Large intestine (tissue), 3 donors: Measurements from ENCODE around the gene SWT1. TPM values are rescaled to one million over a fixed set of nuclear protein-coding genes. Genes with fewer than 3 reads are reported as not detected.

ENCODE experiments used
- DNase-seq, 2 donors: peaks; one replicate each; pipeline versions ENCODE4 v3.0.0 to v3.0.0-alpha.2; 2013
- H3K27ac ChIP-seq: one replicate; pipeline ENCODE4 v1.5.1; 2013; ENCODE audit warnings: low read length
- H3K27me3 ChIP-seq: 2 replicates; pipeline ENCODE4 v1.6.1; 2013; ENCODE audit warnings: low read length; ENCODE audit not compliant: control insufficient read depth, insufficient read depth
- H3K36me3 ChIP-seq: 2 replicates; pipeline ENCODE4 v1.6.1; 2013; ENCODE audit warnings: low read length; ENCODE audit not compliant: control insufficient read depth, insufficient read depth
- H3K4me1 ChIP-seq: one replicate; pipeline ENCODE4 v1.6.1; 2013; ENCODE audit warnings: low read length; ENCODE audit not compliant: control insufficient read depth, insufficient read depth
- H3K4me3 ChIP-seq: one replicate; pipeline ENCODE4 v1.5.1; 2013; ENCODE audit warnings: low read length
- H3K9me3 ChIP-seq: one replicate; pipeline ENCODE4 v1.6.1; 2013; ENCODE audit warnings: mild to moderate bottlenecking, low read depth, low read length, moderate library complexity; ENCODE audit not compliant: control insufficient read depth
- WGBS: methylation state at CpG from one replicate; pipeline ENCODE4 v1.1.5; 2013; ENCODE audit warnings: low lambda C conversion rate; ENCODE audit not compliant: insufficient coverage; 5-methylcytosine and 5-hydroxymethylcytosine counted together
- polyA plus RNA-seq: library from polyadenylated mRNA; unstranded; fragments of 120-200 nt; gene quantifications from one replicate; pipeline ENCODE4 v1.2.1, GENCODE V29; 2013

Gene SWT1
- polyA plus RNA-seq, 1 donor, result 5.3 TPM

DNA sequence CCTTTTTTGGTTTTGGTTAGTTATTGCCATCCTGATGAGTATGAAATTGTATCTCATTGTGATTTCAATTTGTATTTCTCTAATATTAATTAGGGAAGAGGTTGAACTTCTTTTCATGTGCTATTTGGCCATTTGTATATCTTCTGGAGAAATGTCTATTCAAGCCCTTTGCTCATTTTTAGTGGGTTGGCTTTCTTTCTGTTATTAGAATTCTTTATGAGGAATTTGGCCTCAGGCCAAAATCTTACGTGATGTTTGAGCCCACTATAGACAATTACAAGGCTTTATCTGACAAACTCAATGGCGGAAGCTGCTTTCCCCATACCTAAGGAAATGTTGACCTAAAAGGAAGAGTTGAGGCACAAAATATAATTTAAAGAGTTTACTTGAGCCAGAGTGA, 127.1 kb downstream of the SWT1 start:
- Histone ChIP-seq H3K4me3 (no peak overlapping the region), H3K4me1 (no peaks in the 10 kb centered on the region), H3K9me3 (no peaks in the 10 kb centered on the region), H3K36me3 (no peaks in the 10 kb centered on the region), H3K27me3 (no peaks in the 10 kb centered on the region), H3K27ac (no peak overlapping the region)
- no peak for DNase-seq
- WGBS, result no CpG with 5 or more reads among the region's 2 CpGs

DNA sequence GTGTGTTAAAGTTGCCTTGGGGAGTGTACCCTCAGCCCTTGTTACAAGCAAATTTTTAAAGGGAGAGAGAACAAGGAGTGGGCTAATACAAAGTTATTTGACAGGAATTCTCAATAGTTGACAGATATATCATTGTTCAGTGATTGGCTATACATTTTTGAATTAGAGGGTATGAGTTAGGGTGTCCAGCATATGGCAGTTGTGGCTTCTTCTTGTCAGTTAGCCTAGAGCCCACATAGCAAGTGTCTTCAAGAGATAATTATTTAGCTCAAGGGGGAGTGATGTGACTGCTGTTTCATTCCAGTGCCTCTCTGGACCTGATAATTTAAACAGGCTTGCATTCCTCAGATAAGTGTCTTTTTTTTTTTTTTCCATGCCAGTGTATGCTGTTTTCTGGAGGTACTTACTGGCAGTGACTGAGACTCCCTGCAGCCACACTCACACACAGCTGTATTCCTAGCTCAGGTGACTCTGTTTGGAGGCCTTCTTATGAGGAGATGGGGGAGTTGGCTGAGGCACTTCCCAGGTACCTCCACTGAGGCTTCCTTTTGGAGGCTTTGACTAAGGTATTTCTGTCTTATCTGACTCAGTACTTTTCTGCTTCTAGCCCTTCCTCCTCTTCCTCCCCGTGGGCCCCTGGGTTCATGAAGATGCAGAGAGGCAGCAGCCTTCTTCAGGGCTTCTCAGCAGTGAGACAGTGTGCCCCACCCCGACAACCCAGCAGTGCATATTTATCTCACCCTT, 127.7 kb downstream of the SWT1 start:
- Histone ChIP-seq H3K27ac (no peak overlapping the region), H3K9me3 (no peaks in the 10 kb centered on the region), H3K36me3 (no peaks in the 10 kb centered on the region), H3K4me1 (no peaks in the 10 kb centered on the region), H3K27me3 (no peaks in the 10 kb centered on the region), H3K4me3 (no peak overlapping the region)
- no peak for DNase-seq
- WGBS, result no CpG with 5 or more reads among the region's 2 CpGs

DNA sequence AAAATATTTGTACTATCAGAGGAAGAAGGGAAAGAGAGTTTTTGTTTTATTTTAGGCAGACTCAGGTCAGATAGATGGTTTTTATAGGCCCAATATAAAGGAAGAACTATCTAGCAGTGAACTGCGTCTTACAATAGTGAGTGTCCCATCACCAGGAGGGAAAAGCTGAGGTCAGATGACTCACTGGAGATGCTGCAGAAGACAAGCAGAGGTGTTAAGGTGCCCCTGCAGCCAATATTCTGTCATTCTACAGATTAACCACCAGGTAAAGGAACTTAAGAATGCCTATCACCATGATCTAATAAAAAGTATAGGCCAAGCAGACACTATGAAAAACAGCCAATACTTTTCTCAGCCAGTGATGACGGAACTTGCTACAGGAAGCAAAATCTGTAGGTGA, 130.5 kb downstream of the SWT1 start:
- Histone ChIP-seq H3K4me1 (peaks cover 2% of the 10 kb centered on the region), H3K27ac (no peak overlapping the region), H3K36me3 (no peaks in the 10 kb centered on the region), H3K27me3 (no peaks in the 10 kb centered on the region), H3K9me3 (no peaks in the 10 kb centered on the region), H3K4me3 (no peak overlapping the region)
- no peak for DNase-seq
- no CpG with 5 or more reads among the region's 2 CpGs for WGBS

DNA sequence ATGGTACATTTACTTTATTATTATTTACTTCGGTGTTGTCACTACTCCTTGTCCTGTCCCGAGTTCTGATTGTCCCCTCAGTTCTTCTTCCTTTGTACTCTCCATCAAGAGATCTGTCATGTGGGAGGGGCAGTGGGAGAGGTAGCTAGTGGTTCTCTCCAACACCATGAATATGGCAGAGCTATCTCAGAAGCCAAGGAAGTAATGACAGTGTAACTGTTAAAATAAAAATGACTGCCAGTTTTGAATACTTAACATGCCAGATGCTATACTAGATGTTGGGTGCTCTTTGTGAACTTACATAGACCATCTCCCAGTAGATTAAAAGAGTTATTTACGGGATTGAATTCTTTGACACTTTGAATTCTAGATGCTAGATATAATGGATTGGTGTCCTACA, 131.5 kb downstream of the SWT1 start:
- Histone ChIP-seq H3K4me1 (peaks cover 6% of the 10 kb centered on the region), H3K27me3 (no peaks in the 10 kb centered on the region), H3K27ac (no peak overlapping the region), H3K9me3 (no peaks in the 10 kb centered on the region), H3K4me3 (no peak overlapping the region), H3K36me3 (peaks cover 4% of the 10 kb centered on the region)
- WGBS, result no CpG with 5 or more reads among the region's 3 CpGs
- no peak for DNase-seq

DNA sequence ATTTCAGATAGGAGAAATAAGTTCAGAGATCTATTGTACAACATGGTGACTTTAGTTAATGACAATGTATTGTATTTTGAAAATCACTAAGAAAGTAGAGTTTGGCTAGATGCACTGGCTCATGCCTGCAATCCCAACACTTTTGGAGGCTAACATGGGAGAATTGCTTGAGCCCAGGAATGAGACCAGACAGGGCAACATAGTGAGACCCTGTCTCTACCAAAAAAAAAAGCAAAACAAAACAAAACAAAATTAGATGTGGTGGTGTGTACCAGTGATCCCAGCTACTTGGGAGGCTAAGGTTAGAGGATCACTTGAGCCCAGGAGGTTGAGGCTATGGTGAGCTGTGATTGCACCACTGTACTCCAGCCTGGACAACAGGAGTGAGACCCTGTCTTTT, 132.9 kb downstream of the SWT1 start:
- DNase-seq, result no peak
- Histone ChIP-seq H3K27ac (no peak overlapping the region), H3K4me3 (no peak overlapping the region), H3K27me3 (no peaks in the 10 kb centered on the region), H3K9me3 (no peaks in the 10 kb centered on the region), H3K4me1 (peaks cover 6% of the 10 kb centered on the region), H3K36me3 (peaks cover 12% of the 10 kb centered on the region)

DNA sequence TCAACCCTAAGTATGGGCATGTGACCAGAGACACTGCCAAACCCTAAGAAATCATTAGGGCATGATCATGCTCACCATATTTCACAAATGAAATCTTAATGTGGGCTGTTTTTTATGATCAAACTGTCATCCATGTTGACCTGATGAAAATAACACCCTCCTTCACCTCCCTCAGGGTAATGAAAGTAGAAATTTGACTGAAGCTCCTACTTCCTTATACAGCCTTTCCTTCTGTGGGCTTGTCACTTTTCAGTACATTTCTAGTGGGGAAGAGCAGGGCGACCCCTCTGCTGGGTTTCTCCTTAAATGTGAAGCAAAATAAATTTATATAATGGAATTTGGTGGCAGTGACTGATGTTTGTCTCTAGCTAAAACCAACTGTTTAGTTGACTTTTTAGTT, 134.2 kb downstream of the SWT1 start:
- peaks cover 17% of the 10 kb centered on the region for H3K36me3 ChIP-seq
- DNase-seq, result no peak
- H3K27ac ChIP-seq, result no peak overlapping the region
- no peak overlapping the region for H3K4me3 ChIP-seq
- WGBS, result no CpG with 5 or more reads among the region's 1 CpG
- no peaks in the 10 kb centered on the region for H3K27me3 ChIP-seq
- H3K4me1 ChIP-seq, result peaks cover 6% of the 10 kb centered on the region
- H3K9me3 ChIP-seq, result no peaks in the 10 kb centered on the region

DNA sequence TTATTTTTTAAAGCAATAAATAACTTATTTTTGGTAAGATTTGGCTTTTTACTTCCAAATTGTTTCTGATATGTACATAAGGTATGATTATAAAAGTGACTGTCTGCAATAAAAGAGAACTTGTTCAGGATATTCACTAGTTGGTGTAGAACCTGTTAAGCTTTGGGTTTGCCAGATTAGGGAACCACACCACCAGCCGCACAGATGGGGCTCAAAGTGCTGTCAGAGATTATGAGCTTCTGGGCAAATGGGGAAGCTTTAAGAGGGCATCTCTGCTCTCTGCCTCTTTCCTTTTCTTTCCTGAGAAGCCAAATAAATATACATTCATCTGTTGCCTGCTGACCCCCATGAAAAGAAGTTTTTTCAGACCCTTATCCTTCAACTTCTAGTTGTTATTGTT, 134.7 kb downstream of the SWT1 start:
- Histone ChIP-seq H3K27ac (no peak overlapping the region), H3K4me3 (no peak overlapping the region), H3K9me3 (no peaks in the 10 kb centered on the region), H3K36me3 (peaks cover 21% of the 10 kb centered on the region), H3K27me3 (no peaks in the 10 kb centered on the region), H3K4me1 (peaks cover 6% of the 10 kb centered on the region)
- no peak for DNase-seq
- no CpG with 5 or more reads among the region's 1 CpG for WGBS

DNA sequence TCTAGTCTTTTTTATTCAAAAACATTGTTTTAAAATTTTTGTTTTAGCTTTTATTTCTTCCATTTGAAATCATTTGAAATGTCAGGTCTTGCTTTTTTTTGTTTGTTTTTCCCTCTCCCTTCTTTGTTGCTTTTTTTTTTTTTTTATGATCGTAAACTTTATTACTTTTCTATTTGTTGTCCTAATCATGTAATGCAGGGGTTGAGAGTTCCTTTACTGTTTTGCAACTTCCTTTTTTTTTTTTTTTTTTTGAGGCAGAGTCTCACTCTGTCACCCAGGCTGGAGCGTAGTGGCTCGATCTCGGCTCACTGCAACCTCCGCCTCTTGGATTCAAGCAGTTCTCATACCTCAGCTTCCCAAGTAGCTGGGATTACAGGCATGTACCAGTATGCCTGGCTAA, 135.3 kb downstream of the SWT1 start:
- WGBS, result no CpG with 5 or more reads among the region's 5 CpGs

DNA sequence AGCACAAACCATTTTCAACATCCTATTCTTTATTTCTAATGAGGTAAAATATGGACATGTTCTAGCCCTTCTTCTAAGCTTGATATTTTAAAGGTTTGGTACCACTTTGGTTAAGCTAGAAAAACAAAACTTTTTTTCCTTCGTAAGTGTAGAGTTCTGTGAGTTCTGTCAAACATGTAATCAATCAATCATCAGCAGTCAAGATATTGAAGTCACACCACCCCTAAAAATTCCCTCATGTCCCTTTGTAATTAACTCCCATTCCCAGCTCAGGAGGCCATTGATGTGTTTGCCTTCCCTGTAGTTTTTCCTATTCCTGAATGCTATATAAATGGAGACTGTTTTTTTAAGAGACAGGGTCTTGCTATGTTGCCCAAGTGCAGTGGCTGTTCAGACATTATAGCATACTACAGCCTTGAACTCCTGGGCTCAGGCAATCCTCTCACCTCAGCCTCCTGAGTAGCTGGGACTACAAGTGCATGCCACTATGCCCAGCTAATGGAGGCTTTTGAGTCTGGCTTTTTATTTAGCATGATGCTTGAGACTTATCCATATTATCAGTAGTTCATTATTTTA, 137.1 kb downstream of the SWT1 start:
- Histone ChIP-seq H3K4me3 (no peak overlapping the region), H3K4me1 (peaks cover 6% of the 10 kb centered on the region), H3K36me3 (peaks cover 43% of the 10 kb centered on the region), H3K9me3 (no peaks in the 10 kb centered on the region), H3K27ac (no peak overlapping the region), H3K27me3 (no peaks in the 10 kb centered on the region)
- 100% methylated on average over 1 of the region's 1 CpG for WGBS
- no peak for DNase-seq

More for the DNA sequence above, 135.3 kb downstream of the SWT1 start:
- H3K4me3 ChIP-seq, result no peak overlapping the region
- no peak for DNase-seq
- H3K4me1 ChIP-seq, result peaks cover 6% of the 10 kb centered on the region
- no peaks in the 10 kb centered on the region for H3K27me3 ChIP-seq
- H3K27ac ChIP-seq, result peak overlapping the region; percentile 11
- peaks cover 25% of the 10 kb centered on the region for H3K36me3 ChIP-seq
- H3K9me3 ChIP-seq, result no peaks in the 10 kb centered on the region

DNA sequence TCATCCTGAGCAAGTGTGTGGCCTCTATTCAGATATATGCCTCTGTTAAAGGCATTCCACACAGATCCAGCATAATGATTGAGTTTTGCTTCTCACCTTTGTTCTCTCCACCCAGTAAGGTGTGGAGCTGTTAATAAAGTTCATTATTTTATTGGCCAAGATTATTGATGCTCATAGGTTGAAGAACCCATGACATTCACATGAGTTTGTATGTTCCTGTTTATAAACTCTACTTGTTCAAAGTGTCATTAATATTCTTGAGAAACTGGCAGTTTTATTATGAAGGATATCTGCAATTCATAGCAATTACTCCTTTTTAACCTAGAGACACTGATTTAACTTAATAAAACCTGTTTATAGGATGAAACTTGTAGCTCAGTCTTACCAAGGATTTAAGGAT, 138.1 kb downstream of the SWT1 start:
- Histone ChIP-seq H3K27ac (peak overlapping the region; percentile 37), H3K36me3 (peaks cover 53% of the 10 kb centered on the region), H3K4me1 (peaks cover 6% of the 10 kb centered on the region), H3K4me3 (no peak overlapping the region), H3K9me3 (no peaks in the 10 kb centered on the region), H3K27me3 (no peaks in the 10 kb centered on the region)
- DNase-seq, result peak in 1 of 2 donors; percentile 70

DNA sequence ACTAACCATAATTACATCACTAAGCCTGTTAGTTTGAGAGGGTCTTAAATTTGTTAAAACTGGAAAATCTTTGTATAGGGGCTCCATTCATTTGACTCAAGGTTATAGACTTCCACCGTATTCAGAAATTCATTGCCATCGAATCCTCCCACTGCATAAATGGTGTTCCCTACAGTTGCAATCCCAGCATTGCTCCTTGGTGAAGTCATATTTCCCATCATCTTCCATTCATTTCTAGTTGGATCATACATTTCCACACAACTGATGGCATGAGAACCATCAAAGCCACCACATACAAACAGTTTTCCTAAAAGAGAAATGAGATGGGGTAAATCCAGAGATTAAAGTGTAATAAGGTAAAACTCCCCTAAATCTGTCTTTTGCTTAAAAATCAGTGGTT, 141.0 kb downstream of the SWT1 start:
- H3K4me3 ChIP-seq, result no peak overlapping the region
- peaks cover 72% of the 10 kb centered on the region for H3K36me3 ChIP-seq
- no peaks in the 10 kb centered on the region for H3K27me3 ChIP-seq
- no peaks in the 10 kb centered on the region for H3K4me1 ChIP-seq
- DNase-seq, result no peak
- H3K9me3 ChIP-seq, result no peaks in the 10 kb centered on the region
- WGBS, result no CpG with 5 or more reads among the region's 2 CpGs
- H3K27ac ChIP-seq, result no peak overlapping the region
